H1 (cell line): ENCODE results near the gene CDCP1. TPM values are rescaled to one million over a fixed set of nuclear protein-coding genes. Genes with fewer than 3 reads are reported as not detected.

Experiments used
- EP300 ChIP-seq, 2 experiments: IDR thresholded peaks; 1 replicate in 1 of 2; 2 replicates in 1 of 2; pipeline ENCODE4 v1.6.1; 2011 to 2012; ENCODE audit warnings: low read depth in 2 of 2, low read length in 2 of 2, mild to moderate bottlenecking in 2 of 2, borderline replicate concordance in 1 of 2, inconsistent platforms in 1 of 2, moderate library complexity in 1 of 2
- EZH2 ChIP-seq: fragments of 200-600 bp; sonication (generic); IDR thresholded peaks from 2 replicates; pipeline ENCODE4 v1.7.1; 2012; ENCODE audit warnings: low read depth, mild to moderate bottlenecking, moderate library complexity, low read length, inconsistent platforms; ENCODE audit not compliant: severe bottlenecking
- SUZ12 ChIP-seq: fragments of 200-600 bp; sonication (generic); IDR thresholded peaks from 2 replicates; pipeline ENCODE4 v1.6.1; 2012; ENCODE audit warnings: mild to moderate bottlenecking, inconsistent platforms, low read length, moderate library complexity, mixed read lengths
- YY1 ChIP-seq: IDR thresholded peaks from 2 replicates; pipeline ENCODE4 v1.6.1; 2011; ENCODE audit warnings: low read depth, mild to moderate bottlenecking, low read length
- polyA plus RNA-seq, 7 experiments: library from polyadenylated mRNA; depleted of rRNA in 3 of 7; stranded (reverse) in 5 of 7; unstranded in 2 of 7; fragments of >200 nt in 5 of 7; fragments of 200-250 nt in 2 of 7; gene quantifications; 1 replicate in 5 of 7; 2 replicates in 1 of 7; 4 replicates in 1 of 7; pipeline versions ENCODE4 v1.2.1 to v1.2.3, GENCODE V29; 2011 to 2013; ENCODE audit warnings: missing spikeins in 2 of 7, mixed read lengths in 2 of 7
- total RNA-seq: library from RNA; stranded (reverse); fragmentation: NEBNext Ultra II Directional; extraction: Animal tissue kit (Norgen Biotek cat#: 25700); gene quantifications from 2 replicates; pipeline ENCODE4 v1.2.1, GENCODE V29; 2021
- TF ChIP-seq, protein P1 (sequence below): fragments of 300-600 bp; sonication (generic); IDR thresholded peaks from 2 replicates; pipeline ENCODE4 v1.7.1; 2012; ENCODE audit warnings: low read length, moderate library complexity, mild to moderate bottlenecking, inconsistent platforms; ENCODE audit not compliant: insufficient replicate concordance
- TF ChIP-seq, protein P2 (sequence below): IDR thresholded peaks from 2 replicates; pipeline ENCODE4 v1.6.1; 2012; ENCODE audit warnings: inconsistent platforms

CDCP1 gene
- total and polyA plus RNA-seq, 2 of the 8 experiments (the other 6 are each of a cell fraction or from before 2014, with no cell fraction given), result 10.0 to 23.3 TPM

DNA sequence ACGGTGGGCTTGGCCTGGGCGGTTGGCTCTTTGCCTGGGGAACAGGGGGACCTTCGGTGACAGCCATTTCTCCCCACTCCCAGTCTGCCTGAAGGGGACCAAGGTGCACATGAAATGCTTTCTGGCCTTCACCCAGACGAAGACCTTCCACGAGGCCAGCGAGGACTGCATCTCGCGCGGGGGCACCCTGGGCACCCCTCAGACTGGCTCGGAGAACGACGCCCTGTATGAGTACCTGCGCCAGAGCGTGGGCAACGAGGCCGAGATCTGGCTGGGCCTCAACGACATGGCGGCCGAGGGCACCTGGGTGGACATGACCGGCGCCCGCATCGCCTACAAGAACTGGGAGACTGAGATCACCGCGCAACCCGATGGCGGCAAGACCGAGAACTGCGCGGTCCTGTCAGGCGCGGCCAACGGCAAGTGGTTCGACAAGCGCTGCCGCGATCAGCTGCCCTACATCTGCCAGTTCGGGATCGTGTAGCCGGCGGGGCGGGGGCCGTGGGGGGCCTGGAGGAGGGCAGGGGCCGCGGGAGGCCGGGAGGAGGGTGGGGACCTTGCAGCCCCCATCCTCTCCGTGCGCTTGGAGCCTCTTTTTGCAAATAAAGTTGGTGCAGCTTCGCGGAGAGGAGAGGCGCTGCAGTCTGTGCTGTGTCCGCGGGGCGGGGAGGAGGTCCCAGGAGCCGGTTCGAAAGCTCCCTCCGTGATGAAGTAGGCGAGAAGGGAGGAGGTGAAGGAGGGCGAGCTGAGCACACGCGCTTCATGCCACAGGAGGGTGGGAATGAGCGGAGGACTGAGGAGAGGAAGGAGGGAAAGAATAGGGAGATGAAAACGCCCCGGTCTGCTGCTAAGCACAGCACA lies 110.5 kb downstream of the CDCP1 start (continued):
- TF ChIP-seq, protein P1, sequence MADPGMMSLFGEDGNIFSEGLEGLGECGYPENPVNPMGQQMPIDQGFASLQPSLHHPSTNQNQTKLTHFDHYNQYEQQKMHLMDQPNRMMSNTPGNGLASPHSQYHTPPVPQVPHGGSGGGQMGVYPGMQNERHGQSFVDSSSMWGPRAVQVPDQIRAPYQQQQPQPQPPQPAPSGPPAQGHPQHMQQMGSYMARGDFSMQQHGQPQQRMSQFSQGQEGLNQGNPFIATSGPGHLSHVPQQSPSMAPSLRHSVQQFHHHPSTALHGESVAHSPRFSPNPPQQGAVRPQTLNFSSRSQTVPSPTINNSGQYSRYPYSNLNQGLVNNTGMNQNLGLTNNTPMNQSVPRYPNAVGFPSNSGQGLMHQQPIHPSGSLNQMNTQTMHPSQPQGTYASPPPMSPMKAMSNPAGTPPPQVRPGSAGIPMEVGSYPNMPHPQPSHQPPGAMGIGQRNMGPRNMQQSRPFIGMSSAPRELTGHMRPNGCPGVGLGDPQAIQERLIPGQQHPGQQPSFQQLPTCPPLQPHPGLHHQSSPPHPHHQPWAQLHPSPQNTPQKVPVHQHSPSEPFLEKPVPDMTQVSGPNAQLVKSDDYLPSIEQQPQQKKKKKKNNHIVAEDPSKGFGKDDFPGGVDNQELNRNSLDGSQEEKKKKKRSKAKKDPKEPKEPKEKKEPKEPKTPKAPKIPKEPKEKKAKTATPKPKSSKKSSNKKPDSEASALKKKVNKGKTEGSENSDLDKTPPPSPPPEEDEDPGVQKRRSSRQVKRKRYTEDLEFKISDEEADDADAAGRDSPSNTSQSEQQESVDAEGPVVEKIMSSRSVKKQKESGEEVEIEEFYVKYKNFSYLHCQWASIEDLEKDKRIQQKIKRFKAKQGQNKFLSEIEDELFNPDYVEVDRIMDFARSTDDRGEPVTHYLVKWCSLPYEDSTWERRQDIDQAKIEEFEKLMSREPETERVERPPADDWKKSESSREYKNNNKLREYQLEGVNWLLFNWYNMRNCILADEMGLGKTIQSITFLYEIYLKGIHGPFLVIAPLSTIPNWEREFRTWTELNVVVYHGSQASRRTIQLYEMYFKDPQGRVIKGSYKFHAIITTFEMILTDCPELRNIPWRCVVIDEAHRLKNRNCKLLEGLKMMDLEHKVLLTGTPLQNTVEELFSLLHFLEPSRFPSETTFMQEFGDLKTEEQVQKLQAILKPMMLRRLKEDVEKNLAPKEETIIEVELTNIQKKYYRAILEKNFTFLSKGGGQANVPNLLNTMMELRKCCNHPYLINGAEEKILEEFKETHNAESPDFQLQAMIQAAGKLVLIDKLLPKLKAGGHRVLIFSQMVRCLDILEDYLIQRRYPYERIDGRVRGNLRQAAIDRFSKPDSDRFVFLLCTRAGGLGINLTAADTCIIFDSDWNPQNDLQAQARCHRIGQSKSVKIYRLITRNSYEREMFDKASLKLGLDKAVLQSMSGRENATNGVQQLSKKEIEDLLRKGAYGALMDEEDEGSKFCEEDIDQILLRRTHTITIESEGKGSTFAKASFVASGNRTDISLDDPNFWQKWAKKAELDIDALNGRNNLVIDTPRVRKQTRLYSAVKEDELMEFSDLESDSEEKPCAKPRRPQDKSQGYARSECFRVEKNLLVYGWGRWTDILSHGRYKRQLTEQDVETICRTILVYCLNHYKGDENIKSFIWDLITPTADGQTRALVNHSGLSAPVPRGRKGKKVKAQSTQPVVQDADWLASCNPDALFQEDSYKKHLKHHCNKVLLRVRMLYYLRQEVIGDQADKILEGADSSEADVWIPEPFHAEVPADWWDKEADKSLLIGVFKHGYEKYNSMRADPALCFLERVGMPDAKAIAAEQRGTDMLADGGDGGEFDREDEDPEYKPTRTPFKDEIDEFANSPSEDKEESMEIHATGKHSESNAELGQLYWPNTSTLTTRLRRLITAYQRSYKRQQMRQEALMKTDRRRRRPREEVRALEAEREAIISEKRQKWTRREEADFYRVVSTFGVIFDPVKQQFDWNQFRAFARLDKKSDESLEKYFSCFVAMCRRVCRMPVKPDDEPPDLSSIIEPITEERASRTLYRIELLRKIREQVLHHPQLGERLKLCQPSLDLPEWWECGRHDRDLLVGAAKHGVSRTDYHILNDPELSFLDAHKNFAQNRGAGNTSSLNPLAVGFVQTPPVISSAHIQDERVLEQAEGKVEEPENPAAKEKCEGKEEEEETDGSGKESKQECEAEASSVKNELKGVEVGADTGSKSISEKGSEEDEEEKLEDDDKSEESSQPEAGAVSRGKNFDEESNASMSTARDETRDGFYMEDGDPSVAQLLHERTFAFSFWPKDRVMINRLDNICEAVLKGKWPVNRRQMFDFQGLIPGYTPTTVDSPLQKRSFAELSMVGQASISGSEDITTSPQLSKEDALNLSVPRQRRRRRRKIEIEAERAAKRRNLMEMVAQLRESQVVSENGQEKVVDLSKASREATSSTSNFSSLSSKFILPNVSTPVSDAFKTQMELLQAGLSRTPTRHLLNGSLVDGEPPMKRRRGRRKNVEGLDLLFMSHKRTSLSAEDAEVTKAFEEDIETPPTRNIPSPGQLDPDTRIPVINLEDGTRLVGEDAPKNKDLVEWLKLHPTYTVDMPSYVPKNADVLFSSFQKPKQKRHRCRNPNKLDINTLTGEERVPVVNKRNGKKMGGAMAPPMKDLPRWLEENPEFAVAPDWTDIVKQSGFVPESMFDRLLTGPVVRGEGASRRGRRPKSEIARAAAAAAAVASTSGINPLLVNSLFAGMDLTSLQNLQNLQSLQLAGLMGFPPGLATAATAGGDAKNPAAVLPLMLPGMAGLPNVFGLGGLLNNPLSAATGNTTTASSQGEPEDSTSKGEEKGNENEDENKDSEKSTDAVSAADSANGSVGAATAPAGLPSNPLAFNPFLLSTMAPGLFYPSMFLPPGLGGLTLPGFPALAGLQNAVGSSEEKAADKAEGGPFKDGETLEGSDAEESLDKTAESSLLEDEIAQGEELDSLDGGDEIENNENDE, result no peak
- TF ChIP-seq SUZ12, result peak; percentile 55
- TF ChIP-seq, protein P2, sequence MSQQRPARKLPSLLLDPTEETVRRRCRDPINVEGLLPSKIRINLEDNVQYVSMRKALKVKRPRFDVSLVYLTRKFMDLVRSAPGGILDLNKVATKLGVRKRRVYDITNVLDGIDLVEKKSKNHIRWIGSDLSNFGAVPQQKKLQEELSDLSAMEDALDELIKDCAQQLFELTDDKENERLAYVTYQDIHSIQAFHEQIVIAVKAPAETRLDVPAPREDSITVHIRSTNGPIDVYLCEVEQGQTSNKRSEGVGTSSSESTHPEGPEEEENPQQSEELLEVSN, result peak; percentile 78
- no peak for TF ChIP-seq EP300 (IDR thresholded peaks at IDR 0.05; ENCODE audit: borderline replicate concordance in 1 of 2, low read depth in 2 of 2, low read length in 2 of 2)
- TF ChIP-seq EZH2, result peak; percentile 61
- TF ChIP-seq YY1, result peak; percentile 69; the same call in 1 of the 2 replicates
